Fibroblast of villous mesenchyme (primary cell): ENCODE results near the gene RBBP8NL. TPM values are rescaled to one million over a fixed set of nuclear protein-coding genes. Genes with fewer than 3 reads are reported as not detected.

Experiments used
- DNase-seq: peaks from one replicate; pipeline ENCODE4 v3.0.0-alpha.2; 2010; ENCODE audit warnings: low read depth
- H3K4me3 ChIP-seq: 2 replicates; pipeline ENCODE4 v1.5.1; 2011; ENCODE audit warnings: low read depth, mild to moderate bottlenecking, low read length
- total RNA-seq: library from RNA; depleted of rRNA; stranded (reverse); fragments of >200 nt; gene quantifications from 2 replicates; pipeline ENCODE4 v1.2.3, GENCODE V29; 2012
- TF ChIP-seq, protein P1 (sequence below): IDR thresholded peaks from 2 replicates; pipeline ENCODE4 v1.5.1; 2012; ENCODE audit warnings: low read depth, mild to moderate bottlenecking, low read length; ENCODE audit not compliant: insufficient read depth

RBBP8NL gene
- total RNA-seq, 1 donor = not detected

DNA sequence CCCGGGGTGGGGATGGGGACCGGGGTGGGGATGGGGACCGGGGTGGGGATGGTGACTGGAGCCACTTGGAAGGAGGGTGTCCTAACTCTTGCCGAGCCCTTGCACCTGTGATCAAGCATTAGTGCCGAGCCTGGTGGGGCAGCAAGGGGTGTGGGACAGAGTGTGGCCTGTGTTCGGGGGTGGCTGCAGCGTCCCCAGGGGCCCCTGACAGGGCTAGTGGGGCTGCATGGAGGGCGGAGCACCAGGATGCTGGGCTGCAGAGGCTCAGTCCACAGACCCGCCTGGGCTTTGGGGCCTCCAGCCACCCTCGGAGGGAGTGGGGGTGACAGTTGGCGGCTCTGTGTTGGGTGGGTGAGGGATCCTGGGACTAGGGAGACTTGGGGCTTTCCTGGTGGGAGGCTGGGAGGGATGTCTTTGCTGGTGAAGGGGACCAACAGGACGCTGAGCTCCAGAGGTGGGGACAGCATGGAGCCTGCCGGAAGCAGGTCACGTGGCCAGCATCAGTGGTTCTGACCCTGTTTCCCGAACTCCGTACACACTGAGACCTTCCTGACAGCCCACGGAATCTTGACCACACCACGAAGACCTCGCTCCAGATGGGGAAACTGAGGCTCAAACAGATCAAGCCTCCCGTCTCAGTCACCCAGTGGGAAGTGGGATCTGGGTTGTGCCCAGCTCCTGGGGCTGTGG, 4.6 kb downstream of the RBBP8NL start:
- no peak for DNase-seq
- H3K4me3 ChIP-seq = no peak overlapping the region

DNA sequence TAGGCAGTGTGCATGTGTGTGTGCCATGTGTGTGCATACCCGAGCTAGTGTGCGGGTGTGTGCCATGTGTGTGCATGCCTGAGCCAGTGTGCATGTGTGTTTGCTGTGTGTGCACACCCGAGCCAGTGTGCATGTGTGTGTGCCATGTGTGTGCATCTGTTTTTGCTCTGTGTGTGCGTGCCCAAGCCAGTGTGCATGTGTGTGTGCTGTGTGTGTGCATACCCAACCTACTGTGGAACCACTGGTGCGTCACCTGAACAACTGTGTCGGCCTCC, 5.7 kb downstream of the RBBP8NL start:
- TF ChIP-seq, protein P1, sequence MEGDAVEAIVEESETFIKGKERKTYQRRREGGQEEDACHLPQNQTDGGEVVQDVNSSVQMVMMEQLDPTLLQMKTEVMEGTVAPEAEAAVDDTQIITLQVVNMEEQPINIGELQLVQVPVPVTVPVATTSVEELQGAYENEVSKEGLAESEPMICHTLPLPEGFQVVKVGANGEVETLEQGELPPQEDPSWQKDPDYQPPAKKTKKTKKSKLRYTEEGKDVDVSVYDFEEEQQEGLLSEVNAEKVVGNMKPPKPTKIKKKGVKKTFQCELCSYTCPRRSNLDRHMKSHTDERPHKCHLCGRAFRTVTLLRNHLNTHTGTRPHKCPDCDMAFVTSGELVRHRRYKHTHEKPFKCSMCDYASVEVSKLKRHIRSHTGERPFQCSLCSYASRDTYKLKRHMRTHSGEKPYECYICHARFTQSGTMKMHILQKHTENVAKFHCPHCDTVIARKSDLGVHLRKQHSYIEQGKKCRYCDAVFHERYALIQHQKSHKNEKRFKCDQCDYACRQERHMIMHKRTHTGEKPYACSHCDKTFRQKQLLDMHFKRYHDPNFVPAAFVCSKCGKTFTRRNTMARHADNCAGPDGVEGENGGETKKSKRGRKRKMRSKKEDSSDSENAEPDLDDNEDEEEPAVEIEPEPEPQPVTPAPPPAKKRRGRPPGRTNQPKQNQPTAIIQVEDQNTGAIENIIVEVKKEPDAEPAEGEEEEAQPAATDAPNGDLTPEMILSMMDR = no peak

More for the DNA sequence above, 4.6 kb downstream of the RBBP8NL start:
- TF ChIP-seq, protein P1 = no peak

DNA sequence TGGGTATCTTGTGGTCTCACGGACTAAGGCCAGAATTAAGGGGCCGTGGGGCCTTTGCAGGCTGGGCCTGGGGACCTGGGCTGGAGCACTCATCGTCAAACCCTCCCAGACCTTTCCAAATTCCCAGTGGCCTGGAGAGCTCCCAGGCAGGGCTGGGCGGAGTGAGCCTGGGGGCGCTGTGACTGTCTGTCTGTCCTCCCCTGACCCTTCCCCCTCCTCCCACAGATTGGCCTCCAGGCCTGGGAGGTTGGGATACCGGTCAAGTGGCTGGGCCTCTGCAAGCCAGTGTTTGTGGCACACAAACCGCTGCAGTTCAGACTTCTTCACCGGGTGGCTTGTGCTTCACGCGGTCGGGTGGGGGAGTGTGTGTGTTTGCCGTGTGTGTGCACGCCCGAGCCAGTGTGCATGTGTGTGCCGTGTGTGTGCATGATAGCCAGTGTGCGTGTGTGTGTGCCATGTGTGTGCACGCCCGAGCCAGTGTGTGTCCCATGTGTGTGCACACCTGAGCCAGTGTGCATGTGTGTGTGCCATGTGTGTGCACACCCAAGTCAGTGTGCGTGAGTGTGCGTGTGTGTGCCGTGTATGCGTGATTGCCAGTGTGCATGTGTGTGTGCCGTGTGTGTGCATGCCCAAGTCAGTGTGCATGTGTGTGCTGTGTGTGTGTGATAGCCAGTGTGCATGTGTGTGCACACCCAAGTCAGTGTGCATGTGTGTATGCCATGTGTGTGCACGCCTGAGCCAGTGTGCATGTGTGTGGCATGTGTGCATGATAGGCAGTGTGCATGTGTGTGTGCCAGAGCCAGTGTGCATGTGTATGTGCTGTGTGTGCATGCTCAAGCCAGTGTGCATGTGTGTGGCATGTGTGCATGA, 6.3 kb downstream of the RBBP8NL start:
- TF ChIP-seq, protein P1 = no peak
- no peak for DNase-seq
- no peak overlapping the region for H3K4me3 ChIP-seq

More for the DNA sequence above, 5.7 kb downstream of the RBBP8NL start:
- H3K4me3 ChIP-seq = no peak overlapping the region
- no peak for DNase-seq

DNA sequence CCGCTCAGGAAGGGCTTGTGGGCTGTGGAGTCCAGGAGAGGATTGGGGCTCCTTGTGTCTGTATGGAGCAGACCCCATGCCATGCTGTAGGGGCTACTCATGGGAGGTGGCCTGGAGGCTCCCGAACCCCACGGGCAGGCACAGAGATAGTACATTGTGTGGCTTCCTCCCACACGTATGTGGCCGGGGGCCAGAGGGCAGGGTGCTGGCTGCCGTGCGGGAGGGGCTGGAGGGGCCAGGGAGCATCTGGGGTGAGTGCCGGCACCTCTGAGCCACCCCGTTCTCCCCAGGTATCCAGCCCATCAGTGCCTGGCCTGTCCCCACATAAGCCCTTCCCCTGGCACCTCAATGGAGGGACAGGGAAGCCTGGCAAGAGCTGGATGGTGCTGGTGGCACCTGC, 7.6 kb downstream of the RBBP8NL start:
- H3K4me3 ChIP-seq = no peak overlapping the region
- TF ChIP-seq, protein P1 = no peak
- DNase-seq = no peak

DNA sequence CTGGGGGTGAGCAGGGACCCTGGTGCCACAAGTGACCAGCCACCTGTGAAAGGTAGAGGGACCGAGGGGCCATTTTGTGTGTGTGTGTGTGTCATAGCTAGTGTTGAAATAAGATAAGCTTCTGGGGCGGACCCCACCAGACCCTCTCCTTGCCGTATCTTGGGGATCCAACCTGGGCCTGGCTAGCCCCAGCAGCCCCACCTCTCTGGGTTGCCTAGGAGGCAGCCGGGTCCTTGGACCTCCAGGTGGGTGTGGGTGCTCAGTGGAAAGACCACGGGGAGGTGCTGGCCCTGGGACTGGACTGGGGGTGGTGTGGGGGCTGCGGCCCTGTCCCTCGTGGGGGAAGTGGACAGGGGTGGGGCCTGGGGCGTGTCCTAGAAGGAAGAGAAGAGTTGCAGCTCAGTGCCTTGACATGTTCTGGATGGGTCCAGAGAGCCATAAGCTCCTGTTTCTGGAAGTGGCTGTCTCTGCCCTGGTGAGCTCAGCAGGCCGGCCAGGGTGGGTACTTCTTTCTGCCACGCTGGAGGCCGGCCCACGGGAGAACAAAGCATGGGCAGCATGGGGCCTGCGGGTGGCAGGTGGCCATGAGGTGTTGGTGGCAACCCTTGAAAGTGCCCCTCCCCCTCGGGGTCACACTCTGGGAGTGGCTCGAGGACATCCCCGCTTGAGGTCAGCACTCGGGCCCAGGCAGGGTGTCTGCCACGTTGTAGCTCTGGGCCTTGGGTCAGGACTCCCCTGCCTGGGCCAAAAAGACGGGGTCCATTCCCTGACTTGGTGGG, 8.4 kb downstream of the RBBP8NL start:
- DNase-seq = no peak
- TF ChIP-seq, protein P1 = no peak
- H3K4me3 ChIP-seq = no peak overlapping the region

DNA sequence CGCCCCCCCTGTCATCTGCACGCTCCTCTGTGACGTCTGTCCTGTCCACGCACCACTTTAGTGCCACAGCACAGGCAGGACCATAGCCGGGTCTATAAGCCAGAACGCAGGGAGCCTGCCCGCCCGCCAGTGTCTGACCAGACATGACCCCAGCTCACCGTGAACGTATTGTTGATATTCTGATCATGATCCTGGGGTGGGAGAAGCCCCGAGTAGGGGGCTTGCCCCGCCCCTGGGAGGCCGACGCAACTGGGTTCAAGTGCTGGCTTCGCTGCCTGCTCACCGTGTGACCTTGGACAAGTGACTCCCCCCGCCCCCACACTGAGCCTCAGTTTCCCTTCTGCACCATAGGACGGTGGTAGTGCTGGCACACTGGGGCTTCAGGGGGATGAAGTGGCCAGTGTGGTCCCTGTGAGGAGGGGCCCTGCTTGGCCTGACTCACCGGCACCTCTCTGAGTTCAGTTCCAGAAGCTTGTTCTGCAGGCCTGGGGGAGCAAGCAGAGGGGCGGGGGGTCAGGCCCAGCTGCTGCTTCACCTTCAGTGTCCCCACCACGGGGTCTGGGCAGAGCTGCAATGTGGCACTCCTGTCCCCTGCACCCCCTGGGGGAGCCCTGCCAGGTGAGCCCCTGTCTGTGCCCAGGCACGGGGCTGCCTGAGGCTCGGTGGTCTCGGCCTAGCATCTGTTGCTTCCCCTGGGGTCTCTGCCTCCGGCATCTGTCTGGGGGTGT, 9.2 kb downstream of the RBBP8NL start:
- no peak overlapping the region for H3K4me3 ChIP-seq
- no peak for DNase-seq
- TF ChIP-seq, protein P1 = no peak
